SK-N-MC (cell line): ENCODE results near the gene C9.

Source experiments
- DNase-seq: peaks from one replicate; pipeline ENCODE4 v3.0.0-alpha.2; 2011; ENCODE audit warnings: low read depth, low spot score
- H3K27ac ChIP-seq: fragments of 200-600 bp; sonication (generic); 2 replicates; pipeline ENCODE4 v1.5.1; 2016; ENCODE audit warnings: mixed run types
- H3K36me3 ChIP-seq: fragments of 200-600 bp; sonication (generic); 2 replicates; pipeline ENCODE4 v1.6.1; 2017; ENCODE audit warnings: antibody characterized with exemption, low read length, mixed read lengths; ENCODE audit not compliant: insufficient read depth
- H3K4me3 ChIP-seq: fragments of 200-600 bp; sonication (generic); 2 replicates; pipeline ENCODE4 v1.5.1; 2016
- H3K9ac ChIP-seq: fragments of 200-600 bp; sonication (generic); 2 replicates; pipeline ENCODE4 v1.8.0; 2017; ENCODE audit warnings: mixed run types, mixed read lengths; ENCODE audit not compliant: insufficient read length
- H3K9me3 ChIP-seq: fragments of 200-600 bp; sonication (generic); 2 replicates; pipeline ENCODE4 v1.6.1; 2017; ENCODE audit warnings: low read depth, mild to moderate bottlenecking, antibody characterized with exemption, low read length, moderate library complexity, mixed read lengths
- EZH2 ChIP-seq: fragments of 200-600 bp; sonication (generic); IDR thresholded peaks from one replicate; pipeline ENCODE4 v1.6.1; 2017; ENCODE audit warnings: antibody characterized with exemption
- FOXP2 ChIP-seq: optimal IDR thresholded peaks from 2 replicates; pipeline ENCODE3; 2011; ENCODE audit warnings: mild to moderate bottlenecking, moderate library complexity; ENCODE audit not compliant: insufficient read depth; ENCODE audit errors: extremely low read length, control extremely low read depth
- POLR2AphosphoS5 ChIP-seq: IDR thresholded peaks from 2 replicates; pipeline ENCODE4 v1.6.1; 2012; ENCODE audit warnings: mild to moderate bottlenecking, low read depth, low read length, borderline replicate concordance

The C9 gene

GRCh38 chr5:39270225-39270848, 94.0 kb downstream of the C9 start:
- no peak overlapping the region for H3K4me3 ChIP-seq
- H3K9ac ChIP-seq: no peak overlapping the region
- DNase-seq: no peak
- H3K9me3 ChIP-seq: no peaks in the 10 kb centered on the region
- TF ChIP-seq POLR2AphosphoS5: no peak
- TF ChIP-seq EZH2: no peak
- TF ChIP-seq FOXP2: no peak
- no peak overlapping the region for H3K27ac ChIP-seq
- no peaks in the 10 kb centered on the region for H3K36me3 ChIP-seq

DNA sequence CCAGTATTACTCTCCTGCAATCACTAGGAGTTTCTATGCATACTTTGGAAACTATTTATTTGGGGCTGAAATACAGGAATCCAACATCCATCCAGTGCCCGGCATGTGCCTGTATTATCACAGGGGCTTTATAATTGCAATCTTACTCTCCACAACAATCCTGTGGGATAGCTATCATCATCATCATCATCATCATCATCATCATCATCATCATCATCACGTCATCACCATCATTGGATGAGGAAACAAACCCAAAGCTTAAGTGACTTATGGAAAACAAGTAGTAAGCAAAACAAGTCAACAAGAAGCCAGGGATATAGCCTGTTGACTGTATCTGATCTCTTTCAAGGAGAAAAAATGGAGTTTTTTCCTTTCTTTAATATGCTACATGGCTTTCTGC, 97.1 kb downstream of the C9 start:
- Histone ChIP-seq H3K27ac (no peak overlapping the region), H3K9ac (no peak overlapping the region), H3K4me3 (no peak overlapping the region), H3K36me3 (no peaks in the 10 kb centered on the region), H3K9me3 (no peaks in the 10 kb centered on the region)
- DNase-seq: no peak
- TF ChIP-seq FOXP2: no peak
- TF ChIP-seq EZH2: no peak
- no peak for TF ChIP-seq POLR2AphosphoS5

DNA sequence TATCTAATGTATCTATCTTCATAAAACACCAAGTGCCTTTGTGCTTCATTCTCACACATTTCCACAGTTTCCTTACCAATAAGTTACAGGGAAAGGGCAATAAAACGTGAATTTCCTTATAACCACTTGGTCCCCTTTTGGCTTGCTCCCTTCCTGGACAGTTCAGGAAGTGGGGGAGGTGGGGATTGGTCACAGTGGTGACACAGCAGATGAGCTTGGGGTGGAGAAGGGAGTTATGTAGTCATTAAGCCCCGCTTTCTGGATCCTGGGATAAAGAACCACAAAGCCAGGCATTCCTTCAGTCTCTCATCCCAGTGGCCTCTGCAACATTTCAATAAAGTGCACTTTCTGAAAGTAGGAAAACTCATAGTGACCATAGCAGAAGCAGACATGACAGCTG, 97.9 kb downstream of the C9 start:
- no peak overlapping the region for H3K27ac ChIP-seq
- H3K36me3 ChIP-seq: no peaks in the 10 kb centered on the region
- no peak overlapping the region for H3K9ac ChIP-seq
- TF ChIP-seq EZH2: no peak
- TF ChIP-seq POLR2AphosphoS5: no peak
- no peak for TF ChIP-seq FOXP2
- no peak overlapping the region for H3K4me3 ChIP-seq
- DNase-seq: no peak
- H3K9me3 ChIP-seq: no peaks in the 10 kb centered on the region

DNA sequence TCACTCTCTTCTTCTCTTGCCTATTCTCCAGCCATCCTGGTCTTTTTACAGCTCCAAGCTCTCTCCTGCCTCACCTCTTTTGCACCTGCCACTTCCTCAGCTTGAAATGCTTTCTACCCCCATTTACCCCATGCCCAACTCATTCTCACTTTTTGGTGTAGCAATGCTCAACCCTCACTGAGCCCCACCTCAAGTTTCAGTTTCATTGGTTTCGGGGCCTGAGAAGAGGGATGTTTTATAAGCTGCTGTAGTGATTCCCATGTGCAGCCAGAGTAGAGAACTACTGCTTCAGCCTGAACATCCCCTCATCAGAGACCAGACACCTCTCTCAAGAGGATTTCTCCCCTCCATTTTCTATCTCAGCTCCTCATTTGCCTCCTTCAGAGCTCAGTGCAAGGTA, 99.8 kb downstream of the C9 start:
- no peak for TF ChIP-seq POLR2AphosphoS5
- no peak for TF ChIP-seq FOXP2
- no peak for TF ChIP-seq EZH2
- Histone ChIP-seq H3K27ac (no peak overlapping the region), H3K36me3 (no peaks in the 10 kb centered on the region), H3K9me3 (no peaks in the 10 kb centered on the region), H3K9ac (no peak overlapping the region), H3K4me3 (no peak overlapping the region)
- no peak for DNase-seq

GRCh38 chr5:39262981-39263380, 101.3 kb downstream of the C9 start:
- TF ChIP-seq FOXP2 (no peak), EZH2 (no peak), POLR2AphosphoS5 (no peak)
- H3K9me3 ChIP-seq: no peaks in the 10 kb centered on the region
- H3K27ac ChIP-seq: no peak overlapping the region
- DNase-seq: no peak
- no peak overlapping the region for H3K9ac ChIP-seq
- no peak overlapping the region for H3K4me3 ChIP-seq
- H3K36me3 ChIP-seq: no peaks in the 10 kb centered on the region

DNA sequence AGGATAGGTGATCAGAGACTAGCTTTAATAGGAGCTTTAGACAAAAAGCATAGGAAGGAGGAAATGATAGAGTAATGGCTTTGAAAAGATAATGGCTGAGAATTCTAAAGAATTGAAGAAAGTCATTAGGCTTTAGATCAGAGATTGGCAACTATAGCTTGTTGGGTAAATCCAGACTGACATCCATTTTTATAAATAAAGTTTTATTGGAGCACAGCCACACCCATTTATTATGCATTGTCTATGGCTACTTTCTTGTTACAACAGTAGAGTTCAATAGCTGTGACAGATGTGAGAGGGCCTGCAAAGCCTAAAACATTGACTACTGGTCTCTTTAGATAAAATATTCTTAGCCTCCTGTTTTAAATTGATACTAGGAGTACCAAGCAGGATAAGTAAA, 104.2 kb downstream of the C9 start:
- DNase-seq: no peak
- Histone ChIP-seq H3K9me3 (no peaks in the 10 kb centered on the region), H3K9ac (no peak overlapping the region), H3K27ac (no peak overlapping the region), H3K4me3 (no peak overlapping the region), H3K36me3 (no peaks in the 10 kb centered on the region)
- TF ChIP-seq POLR2AphosphoS5 (no peak), EZH2 (no peak), FOXP2 (no peak)

DNA sequence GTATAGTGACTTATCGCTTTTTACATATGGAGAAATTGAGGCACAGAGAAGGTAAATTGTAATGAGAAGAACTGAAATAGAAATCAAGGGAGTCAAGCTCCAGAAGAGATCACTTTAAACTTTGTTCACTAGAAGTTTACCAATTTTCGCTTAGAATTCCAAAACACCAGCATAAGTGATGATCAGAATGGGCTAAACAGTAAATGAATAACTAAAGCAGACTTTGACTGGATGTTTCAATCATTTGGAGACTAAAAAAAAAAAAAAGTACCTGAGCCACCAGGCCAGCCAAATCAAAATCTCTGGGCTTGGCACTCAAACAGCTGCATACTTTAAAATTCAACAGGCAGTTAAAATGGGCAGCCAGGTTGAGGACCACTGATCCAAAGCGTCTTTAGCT, 106.7 kb downstream of the C9 start:
- no peak for DNase-seq
- no peak for TF ChIP-seq FOXP2
- no peaks in the 10 kb centered on the region for H3K9me3 ChIP-seq
- no peak overlapping the region for H3K4me3 ChIP-seq
- no peak overlapping the region for H3K27ac ChIP-seq
- H3K36me3 ChIP-seq: no peaks in the 10 kb centered on the region
- no peak overlapping the region for H3K9ac ChIP-seq

DNA sequence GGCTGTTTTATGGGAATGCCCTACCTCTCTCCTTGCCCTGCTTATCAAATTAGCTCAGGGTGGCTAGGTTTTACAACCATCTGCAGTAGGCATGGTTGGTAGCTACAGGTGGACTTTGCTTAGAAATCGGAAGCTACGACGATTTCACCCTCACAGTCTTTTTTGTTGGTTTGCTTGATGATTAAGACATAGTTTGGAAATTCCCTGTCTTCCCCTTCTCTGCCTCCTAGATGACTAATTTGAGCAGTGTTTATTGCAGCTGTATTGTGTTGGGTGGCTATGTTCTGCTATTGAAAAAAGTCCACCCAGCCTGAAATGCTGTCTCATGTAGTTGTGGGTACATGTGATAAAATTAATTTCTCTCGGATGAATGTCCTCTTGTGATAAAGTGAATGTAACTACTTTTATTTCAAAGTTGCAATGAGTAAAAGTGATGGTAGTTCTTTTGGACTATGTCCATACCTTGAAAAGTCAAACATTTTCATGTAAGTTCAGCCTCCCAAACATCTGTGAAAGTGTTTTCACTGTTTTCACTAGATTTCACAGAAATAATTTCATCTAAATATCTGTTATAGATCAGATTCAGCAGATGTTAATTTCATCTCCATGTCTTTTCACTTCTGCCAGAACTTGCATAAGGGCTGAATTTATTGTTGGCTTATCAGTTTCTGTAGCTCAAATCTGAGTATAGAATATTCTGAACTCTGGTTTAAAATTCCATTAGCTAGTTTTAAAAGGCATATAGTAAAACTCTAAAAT, 107.6 kb downstream of the C9 start:
- H3K9ac ChIP-seq: no peak overlapping the region
- H3K27ac ChIP-seq: no peak overlapping the region
- no peaks in the 10 kb centered on the region for H3K9me3 ChIP-seq
- no peaks in the 10 kb centered on the region for H3K36me3 ChIP-seq
- H3K4me3 ChIP-seq: no peak overlapping the region
- DNase-seq: no peak
- TF ChIP-seq POLR2AphosphoS5: no peak
- TF ChIP-seq FOXP2: no peak
- TF ChIP-seq EZH2: no peak
